ENCODE data around the gene KCNJ18.
"Not testable (repeated sequence)": the region's sequence is repeated elsewhere in the genome, so short reads cannot be mapped to it uniquely, and the experiment has no call there.

DNA sequence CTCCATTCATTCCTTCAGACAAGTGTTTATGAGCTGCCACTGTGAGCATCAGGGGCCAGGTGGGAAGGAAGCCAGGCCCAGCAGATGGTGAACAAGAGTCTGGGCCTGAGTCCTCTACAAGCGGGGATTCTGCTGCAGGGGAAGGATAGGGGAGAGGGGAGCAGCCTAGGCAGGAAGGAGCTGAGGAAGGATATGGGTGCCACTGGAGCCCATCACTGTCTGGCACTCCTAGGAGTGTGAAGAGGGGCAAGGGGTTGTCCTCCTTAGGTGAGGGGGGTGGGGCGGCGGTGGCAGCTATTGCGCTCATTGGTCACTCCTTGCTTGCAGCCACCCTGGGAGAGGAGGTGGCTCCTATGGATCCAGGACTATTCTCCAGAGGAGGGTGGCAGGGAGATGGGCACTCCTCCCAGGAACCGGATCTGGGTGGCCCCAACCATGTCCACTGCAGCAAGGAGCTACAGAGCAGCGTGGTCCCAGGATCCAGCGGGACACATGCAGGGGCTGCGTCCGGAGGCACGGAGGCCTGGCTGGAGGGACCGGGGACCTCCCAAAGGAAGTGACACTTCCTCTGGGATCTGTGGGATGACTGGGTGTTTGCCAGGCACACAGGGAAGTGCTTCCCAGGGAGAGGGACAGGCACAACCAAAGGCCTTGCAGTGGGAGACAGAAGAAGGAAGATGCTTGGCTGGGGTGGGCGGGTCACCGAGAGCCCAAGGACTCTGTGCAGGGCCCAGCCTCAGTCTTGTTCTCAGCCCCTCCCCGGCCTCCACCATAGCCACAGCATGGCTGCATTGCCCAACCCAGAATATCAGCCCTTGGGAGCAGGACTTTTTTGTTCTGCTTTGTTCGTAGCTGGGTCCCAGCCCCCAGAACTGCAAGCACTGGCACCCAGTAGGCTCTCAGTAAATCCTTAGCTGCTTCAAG is 16.6 kb downstream of the KCNJ18 start:
- not testable (repeated sequence) for TF ChIP-seq POLR2A, CTCF (IDR thresholded peaks at IDR 0.05)
